Measurements from ENCODE around the gene OR10V1. TPM values are rescaled to one million over a fixed set of nuclear protein-coding genes. Genes with fewer than 3 reads are reported as not detected.

OR10V1 gene
- total and polyA plus RNA-seq, 2 experiments from 2014 or later: not detected

- Histone ChIP-seq H3K36me3 (ENCODE audit: insufficient read depth) (no peaks in the 10 kb centered on the region), H3K4me2 (no peak overlapping the region), H3K79me2 (replicated peaks; ENCODE audit: insufficient read depth) (no peaks in the 10 kb centered on the region), H3K27me3 (ENCODE audit: insufficient read depth) (no peaks in the 10 kb centered on the region), H3K4me3 (no peak overlapping the region), H3K4me1 (ENCODE audit: insufficient read depth) (no peaks in the 10 kb centered on the region), H3K27ac (ENCODE audit: low read depth) (no peak overlapping the region), H4K20me1 (replicated peaks; ENCODE audit: insufficient read depth) (no peaks in the 10 kb centered on the region), H2AFZ (no peak overlapping the region), H3F3A (replicated peaks; ENCODE audit: low read depth) (no peaks in the 10 kb centered on the region), H3K9me2 (ENCODE audit: insufficient read depth) (0 out of 2 replicates have a peak, but pooled peaks cover 8% of the 10 kb centered on the region)
- H3K4me1 Mint-ChIP-seq: no peaks in the 10 kb centered on the region
- H3K36me3 Mint-ChIP-seq (ENCODE audit: low read depth): no peaks in the 10 kb centered on the region
- no peak for TF ChIP-seq CREB1 (CRISPR knock-in tag; IDR thresholded peaks at IDR 0.05; ENCODE audit: low read depth)
- TF ChIP-seq REST (IDR thresholded peaks at IDR 0.05; ENCODE audit: unreplicated experiment): no peak
- no peak for TF ChIP-seq ZNF331 (CRISPR knock-in tag; IDR thresholded peaks at IDR 0.05; ENCODE audit: low read depth)
- no peak for TF ChIP-seq STAT1 (IDR thresholded peaks at IDR 0.05; ENCODE audit: unreplicated experiment)
- TF ChIP-seq ETS1 (IDR thresholded peaks at IDR 0.05): no peak
- TF ChIP-seq EZH2phosphoT487 (IDR thresholded peaks at IDR 0.05; ENCODE audit: unreplicated experiment): no peak
- TF ChIP-seq POLR2AphosphoS5 (IDR thresholded peaks at IDR 0.05; ENCODE audit: low read depth): no peak
- no peak for TF ChIP-seq EZH2 (IDR thresholded peaks at IDR 0.05; ENCODE audit: low read depth, unreplicated experiment)
- no peak for TF ChIP-seq ZNF114 (CRISPR knock-in tag; IDR thresholded peaks at IDR 0.05)
- no peak for TF ChIP-seq JUNB (IDR thresholded peaks at IDR 0.05; ENCODE audit: unreplicated experiment)
- TF ChIP-seq ZNF462 (CRISPR knock-in tag; IDR thresholded peaks at IDR 0.05): no peak
- H3K27me3 Mint-ChIP-seq (ENCODE audit: insufficient read depth, low read depth, poor library complexity): peaks cover 4% of the 10 kb centered on the region
- ATAC-seq (no peak), DNase-seq (ENCODE audit: low spot score) (no peak)
- no peak overlapping the region for H3K27ac Mint-ChIP-seq
- no peak overlapping the region for H3K4me3 Mint-ChIP-seq
- H3K9me3 Mint-ChIP-seq: no peaks in the 10 kb centered on the region
Measured at GRCh38 chr11:59728913-59729312, 15.3 kb upstream of the OR10V1 start.
